Neuronal stem cell (in vitro differentiated cells): ENCODE results near the gene MAST3.
A peak's percentile ranks its signal among the peaks of the same experiment; 100 is the strongest.

Experiments used
- DNase-seq: peaks from one replicate; pipeline ENCODE4 v3.0.0-alpha.2; 2013; ENCODE audit warnings: low spot score
- H2AFZ ChIP-seq: one replicate; pipeline ENCODE4 v1.6.1; 2013; ENCODE audit warnings: mild to moderate bottlenecking, low read length, inconsistent platforms
- H2AK5ac ChIP-seq: 2 replicates; pipeline ENCODE4 v1.6.1; 2013; ENCODE audit warnings: low read depth, mild to moderate bottlenecking, inconsistent platforms, low read length, moderate library complexity, mixed read lengths
- H2BK120ac ChIP-seq: 2 replicates; pipeline ENCODE4 v1.6.1; 2013; ENCODE audit warnings: low read depth, mild to moderate bottlenecking, inconsistent platforms, low read length, moderate library complexity, mixed read lengths
- H2BK12ac ChIP-seq: one replicate; pipeline ENCODE4 v1.6.1; 2013; ENCODE audit warnings: low read length, inconsistent platforms
- H2BK15ac ChIP-seq: 2 replicates; pipeline ENCODE4 v1.6.1; 2013; ENCODE audit warnings: mild to moderate bottlenecking, low read length, inconsistent platforms, mixed read lengths
- H2BK5ac ChIP-seq: one replicate; pipeline ENCODE4 v1.6.1; 2013; ENCODE audit warnings: inconsistent platforms, mild to moderate bottlenecking, low read length, moderate library complexity
- H3K14ac ChIP-seq: one replicate; pipeline ENCODE4 v1.6.1; 2013; ENCODE audit warnings: low read length, inconsistent platforms
- H3K18ac ChIP-seq: 2 replicates; pipeline ENCODE4 v1.6.1; 2013; ENCODE audit warnings: low read length, inconsistent platforms
- H3K23ac ChIP-seq: 2 replicates; pipeline ENCODE4 v1.6.1; 2013; ENCODE audit warnings: low read depth, mild to moderate bottlenecking, mixed read lengths, low read length, inconsistent platforms; ENCODE audit not compliant: poor library complexity
- H3K27ac ChIP-seq: replicated peaks from 3 replicates; pipeline ENCODE4 v1.5.1; 2013; ENCODE audit warnings: low read length, inconsistent platforms
- H3K27me3 ChIP-seq, 3 experiments: 2 replicates each; pipeline ENCODE4 v1.6.1; 2013; ENCODE audit warnings: low read length in 3 of 3, mild to moderate bottlenecking in 2 of 3, inconsistent platforms in 1 of 3, low read depth in 1 of 3, mixed read lengths in 1 of 3, moderate library complexity in 1 of 3; ENCODE audit not compliant: control insufficient read depth in 3 of 3, insufficient read depth in 3 of 3
- H3K36me3 ChIP-seq, 2 donors: replicated peaks in 1 of 2; 2 replicates each; pipeline ENCODE4 v1.6.1; 2013; ENCODE audit warnings: low read length in 2 of 2; ENCODE audit not compliant: control insufficient read depth in 2 of 2, insufficient read depth in 2 of 2
- H3K4ac ChIP-seq: 2 replicates; pipeline ENCODE4 v1.6.1; 2013; ENCODE audit warnings: inconsistent platforms, mild to moderate bottlenecking, low read length, moderate library complexity
- H3K4me1 ChIP-seq, 2 donors: 1 replicate in 1 of 2; 2 replicates in 1 of 2; pipeline ENCODE4 v1.6.1; 2013; ENCODE audit warnings: low read length in 2 of 2, low read depth in 1 of 2; ENCODE audit not compliant: control insufficient read depth in 2 of 2, insufficient read depth in 1 of 2
- H3K4me2 ChIP-seq: one replicate; pipeline ENCODE4 v1.6.1; 2013; ENCODE audit warnings: mild to moderate bottlenecking, low read length, inconsistent platforms; ENCODE audit not compliant: insufficient read depth, poor library complexity, severe bottlenecking
- H3K4me3 ChIP-seq, 2 donors: 2 replicates each; pipeline ENCODE4 v1.5.1; 2013; ENCODE audit warnings: low read length in 2 of 2, mild to moderate bottlenecking in 2 of 2, inconsistent platforms in 1 of 2, moderate library complexity in 1 of 2
- H3K79me1 ChIP-seq: one replicate; pipeline ENCODE4 v1.6.1; 2013; ENCODE audit warnings: low read depth, mild to moderate bottlenecking, inconsistent platforms, low read length, moderate library complexity
- H3K9ac ChIP-seq: one replicate; pipeline ENCODE4 v1.6.1; 2013; ENCODE audit warnings: mild to moderate bottlenecking, low read depth, low read length, inconsistent platforms; ENCODE audit not compliant: poor library complexity
- H3K9me3 ChIP-seq, 2 donors: replicated peaks in 1 of 2; 2 replicates each; pipeline versions ENCODE3 to v1.6.1; 2013; ENCODE audit warnings: low read length in 2 of 2, mild to moderate bottlenecking in 2 of 2, inconsistent platforms in 1 of 2, low read depth in 1 of 2, mixed read lengths in 1 of 2, moderate library complexity in 1 of 2; ENCODE audit not compliant: control insufficient read depth in 2 of 2, insufficient read depth in 1 of 2
- H4K8ac ChIP-seq: one replicate; pipeline ENCODE4 v1.6.1; 2013; ENCODE audit warnings: low read depth, mild to moderate bottlenecking, inconsistent platforms, low read length, moderate library complexity
- H4K91ac ChIP-seq: one replicate; pipeline ENCODE4 v1.6.1; 2013; ENCODE audit warnings: low read length, low read depth, mild to moderate bottlenecking, inconsistent platforms; ENCODE audit not compliant: poor library complexity
- WGBS, 2 donors: extraction: QIAGEN DNeasy Blood & Tissue Kit; methylation state at CpG; one replicate each; pipeline ENCODE4 v1.1.7; 2013; ENCODE audit warnings: missing lambda C conversion rate in 2 of 2, mixed read lengths in 1 of 2; ENCODE audit not compliant: insufficient read length in 2 of 2, insufficient replicate concordance in 1 of 2; ENCODE audit errors: extremely low coverage in 2 of 2; 5-methylcytosine and 5-hydroxymethylcytosine counted together

Gene MAST3

DNA sequence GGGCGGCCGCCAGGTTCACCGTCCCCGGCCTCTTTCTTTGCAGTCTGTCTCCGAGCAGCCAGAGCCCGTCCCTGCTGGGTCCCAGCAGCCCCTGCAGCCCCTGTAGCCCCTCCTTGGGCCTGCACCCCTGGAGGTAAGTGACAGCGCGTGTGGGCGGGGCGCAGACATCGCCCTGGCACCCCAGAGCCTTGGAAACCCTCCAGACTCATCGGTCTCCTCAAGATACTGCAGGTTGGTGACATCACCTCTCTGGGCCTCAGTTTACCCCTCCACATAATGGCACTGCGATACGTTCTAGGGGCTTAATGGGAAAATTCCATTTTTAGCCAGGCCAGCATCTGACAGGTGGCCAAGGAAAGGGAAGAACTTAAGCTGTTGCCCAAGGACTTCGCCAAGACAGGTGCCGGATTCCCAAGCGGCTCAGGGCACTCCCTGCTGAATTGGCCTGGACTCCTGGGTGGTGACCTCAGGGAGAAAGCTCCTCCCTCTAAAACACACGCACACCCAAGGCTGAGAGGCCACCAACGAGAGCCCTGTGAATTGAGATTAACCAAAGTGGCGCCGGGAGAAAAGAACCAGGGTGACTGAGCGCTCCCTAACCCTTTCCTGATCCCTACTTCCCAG lies 13.1 kb downstream of the MAST3 start:
- peak overlapping the region; percentile 96 for H3K18ac ChIP-seq
- H2BK12ac ChIP-seq = no peak overlapping the region
- H2AFZ ChIP-seq = peak overlapping the region; percentile 98
- peaks cover 5 to 10% of the 10 kb centered on the region in 2 donors for H3K4me1 ChIP-seq
- peak overlapping the region; percentile 87 for H2BK120ac ChIP-seq
- H3K4me3 ChIP-seq = peak overlapping the region; percentile 61 to 82
- no peak overlapping the region for H3K27ac ChIP-seq
- H3K9ac ChIP-seq = peak overlapping the region; percentile 88
- no peaks in the 10 kb centered on the region for H3K9me3 ChIP-seq
- peak overlapping the region; percentile 89 for H2BK15ac ChIP-seq
- DNase-seq = no peak
- peak overlapping the region; percentile 56 for H2AK5ac ChIP-seq
- WGBS, 2 donors = no CpG with 5 or more reads among the region's 22 CpGs
- H3K23ac ChIP-seq = no peak overlapping the region
- H3K36me3 ChIP-seq = no peaks in the 10 kb centered on the region
- no peak overlapping the region for H3K14ac ChIP-seq
- H2BK5ac ChIP-seq = peak overlapping the region; percentile 82
- H3K27me3 ChIP-seq = peaks cover 0 to 24% (median 15%) of the 10 kb centered on the region in 3 experiments
- H4K8ac ChIP-seq = no peak overlapping the region
- H3K4ac ChIP-seq = no peak overlapping the region
- peak overlapping the region; percentile 96 for H3K4me2 ChIP-seq
- H3K79me1 ChIP-seq = no peaks in the 10 kb centered on the region
- H4K91ac ChIP-seq = no peak overlapping the region

DNA sequence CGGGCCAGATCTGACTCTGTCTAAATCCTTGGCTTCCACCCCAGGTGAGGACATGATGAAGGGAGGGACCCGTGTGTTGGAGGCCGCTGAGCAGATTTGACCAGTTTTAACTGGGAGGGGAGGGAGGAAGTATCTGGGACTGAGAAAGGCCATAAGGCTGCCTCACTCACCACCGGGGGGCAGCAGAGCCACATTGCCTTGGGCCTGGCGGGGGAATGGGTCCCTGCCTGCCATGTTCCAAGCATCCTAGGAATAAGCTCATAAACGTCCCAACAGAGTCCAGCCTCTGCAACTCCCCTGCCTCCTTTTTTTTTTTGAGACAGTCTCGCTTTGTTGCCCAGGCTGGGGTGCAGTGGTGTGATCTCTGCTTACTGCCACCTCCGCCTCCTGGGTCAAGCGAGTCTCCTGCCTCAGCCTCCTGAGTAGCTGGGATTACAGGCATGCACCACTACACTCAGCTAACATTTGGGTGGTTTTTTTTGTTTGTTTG lies 15.5 kb downstream of the MAST3 start:
- Histone ChIP-seq H3K4ac (no peak overlapping the region), H3K27me3 (peaks cover 0 to 24% (median 15%) of the 10 kb centered on the region in 3 experiments), H3K4me1 (peaks cover 10 to 14% of the 10 kb centered on the region in 2 donors), H3K27ac (no peak overlapping the region), H3K9me3 (no peaks in the 10 kb centered on the region), H3K79me1 (no peaks in the 10 kb centered on the region), H2AK5ac (no peak overlapping the region), H3K36me3 (no peaks in the 10 kb centered on the region), H3K23ac (no peak overlapping the region), H2BK12ac (no peak overlapping the region), H2BK5ac (no peak overlapping the region), H3K9ac (no peak overlapping the region), H3K4me3 (no peak overlapping the region), H3K18ac (no peak overlapping the region), H2BK120ac (no peak overlapping the region), H4K91ac (no peak overlapping the region), H3K4me2 (no peak overlapping the region), H2BK15ac (no peak overlapping the region), H3K14ac (no peak overlapping the region), H2AFZ (peak overlapping the region; percentile 83), H4K8ac (no peak overlapping the region)
- DNase-seq = peak; percentile 77
- WGBS, 2 donors = no CpG with 5 or more reads among the region's 9 CpGs

DNA sequence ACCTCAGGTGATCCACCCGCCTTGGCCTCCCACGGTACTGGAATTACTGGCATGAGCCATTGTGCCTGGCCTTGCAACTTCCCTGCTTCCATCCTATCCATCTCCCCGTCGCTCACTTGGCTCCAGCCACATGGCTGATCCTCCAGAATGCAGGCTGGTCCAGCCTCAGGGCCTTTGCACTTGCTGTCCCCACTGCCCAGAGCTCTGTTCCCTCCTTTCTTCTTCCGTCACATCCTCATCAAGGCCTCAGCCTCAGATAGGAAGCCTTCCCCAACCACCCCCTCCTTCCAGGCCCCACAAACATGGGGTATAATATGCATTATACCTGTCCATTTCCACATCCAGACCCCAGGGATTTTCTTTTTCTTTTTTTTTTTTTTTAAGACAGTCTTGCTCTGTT lies 16.2 kb downstream of the MAST3 start:
- H2BK15ac ChIP-seq = peak overlapping the region; percentile 58
- peaks cover 10 to 14% of the 10 kb centered on the region in 2 donors for H3K4me1 ChIP-seq
- no peak overlapping the region for H3K4ac ChIP-seq
- H3K9ac ChIP-seq = no peak overlapping the region
- H3K36me3 ChIP-seq = no peaks in the 10 kb centered on the region
- H3K14ac ChIP-seq = no peak overlapping the region
- H3K4me3 ChIP-seq = no peak overlapping the region
- peaks cover 0 to 19% (median 12%) of the 10 kb centered on the region in 3 experiments for H3K27me3 ChIP-seq
- no peaks in the 10 kb centered on the region for H3K79me1 ChIP-seq
- H2BK12ac ChIP-seq = peak overlapping the region; percentile 84
- no peaks in the 10 kb centered on the region for H3K9me3 ChIP-seq
- H3K18ac ChIP-seq = no peak overlapping the region
- H4K8ac ChIP-seq = no peak overlapping the region
- H3K4me2 ChIP-seq = no peak overlapping the region
- H4K91ac ChIP-seq = no peak overlapping the region
- no peak overlapping the region for H3K23ac ChIP-seq
- no peak overlapping the region for H2BK120ac ChIP-seq
- H2BK5ac ChIP-seq = no peak overlapping the region
- WGBS, 2 donors = no CpG with 5 or more reads among the region's 5 CpGs
- no peak overlapping the region for H3K27ac ChIP-seq
- no peak overlapping the region for H2AFZ ChIP-seq
- no peak overlapping the region for H2AK5ac ChIP-seq
- no peak for DNase-seq

DNA sequence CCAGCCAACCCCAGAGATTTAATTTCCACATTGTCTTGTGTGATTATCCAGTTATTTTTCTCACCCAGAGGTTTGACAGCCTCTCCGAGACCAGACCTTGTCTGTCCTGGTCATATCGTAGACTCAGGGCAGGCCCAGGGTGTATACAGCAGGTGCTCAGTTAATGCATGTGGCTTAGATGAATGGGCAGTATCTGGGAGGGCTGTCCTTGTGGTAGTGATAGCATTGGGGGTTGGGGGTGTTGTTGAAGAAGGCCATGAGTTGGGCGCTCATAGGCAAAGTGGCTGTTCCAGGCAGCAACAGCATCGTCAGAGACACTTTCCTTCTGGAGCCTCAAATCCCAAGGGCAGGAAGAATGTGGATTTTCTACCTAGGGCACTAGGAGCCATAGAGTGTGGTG lies 16.9 kb downstream of the MAST3 start:
- Histone ChIP-seq H3K9ac (no peak overlapping the region), H4K8ac (no peak overlapping the region), H3K18ac (no peak overlapping the region), H3K4ac (no peak overlapping the region), H2BK5ac (no peak overlapping the region), H3K36me3 (no peaks in the 10 kb centered on the region), H3K4me1 (peaks cover 11 to 15% of the 10 kb centered on the region in 2 donors), H2AK5ac (no peak overlapping the region), H2BK12ac (no peak overlapping the region), H2BK15ac (no peak overlapping the region), H2BK120ac (no peak overlapping the region), H3K9me3 (no peaks in the 10 kb centered on the region), H3K14ac (no peak overlapping the region), H4K91ac (no peak overlapping the region), H2AFZ (no peak overlapping the region), H3K23ac (no peak overlapping the region), H3K27me3 (peaks cover 0 to 14% (median 6%) of the 10 kb centered on the region in 3 experiments), H3K4me3 (no peak overlapping the region), H3K79me1 (no peaks in the 10 kb centered on the region), H3K4me2 (no peak overlapping the region), H3K27ac (no peak overlapping the region)
- DNase-seq = no peak
- no CpG with 5 or more reads among the region's 4 CpGs for WGBS, 2 donors
